Rectal smooth muscle tissue (tissue), 1 donor: ENCODE measurements around the gene ZFP1.
"Not testable (repeated sequence)": the region's sequence is repeated elsewhere in the genome, so short reads cannot be mapped to it uniquely, and the experiment has no call there.

ENCODE experiments used
- H3K27ac ChIP-seq: one replicate; pipeline ENCODE4 v1.7.0; 2013; ENCODE audit warnings: low read depth, low read length, inconsistent platforms
- H3K27me3 ChIP-seq: one replicate; pipeline ENCODE4 v1.7.0; 2013; ENCODE audit warnings: low read length; ENCODE audit not compliant: control insufficient read depth, insufficient read depth
- H3K36me3 ChIP-seq: one replicate; pipeline ENCODE4 v1.7.0; 2013; ENCODE audit warnings: low read length; ENCODE audit not compliant: control insufficient read depth, insufficient read depth
- H3K4me1 ChIP-seq: one replicate; pipeline ENCODE4 v1.7.0; 2013; ENCODE audit warnings: low read length; ENCODE audit not compliant: control insufficient read depth, insufficient read depth
- H3K4me3 ChIP-seq: one replicate; pipeline ENCODE4 v1.7.0; 2013; ENCODE audit warnings: low read length
- H3K9ac ChIP-seq: one replicate; pipeline ENCODE4 v1.7.0; 2013; ENCODE audit warnings: low read length

ZFP1 gene

GRCh38 chr16:75116081-75116910 lies 32.0 kb upstream of the ZFP1 start, which contains the start of gene LDHD:
TSS of gene LDHD (minus strand) at chr16:75116780. CDS start at chr16:75116720, 60 bp downstream.
- Histone ChIP-seq H3K4me1 (peaks cover 5% of the 10 kb centered on the region), H3K9ac (peak within 1 kb of the TSS; percentile 38), H3K27ac (no peak within 1 kb of the TSS), H3K36me3 (no peaks in the 10 kb centered on the region), H3K4me3 (peak within 1 kb of the TSS; percentile 64), H3K27me3 (peaks cover 2% of the 10 kb centered on the region)

DNA sequence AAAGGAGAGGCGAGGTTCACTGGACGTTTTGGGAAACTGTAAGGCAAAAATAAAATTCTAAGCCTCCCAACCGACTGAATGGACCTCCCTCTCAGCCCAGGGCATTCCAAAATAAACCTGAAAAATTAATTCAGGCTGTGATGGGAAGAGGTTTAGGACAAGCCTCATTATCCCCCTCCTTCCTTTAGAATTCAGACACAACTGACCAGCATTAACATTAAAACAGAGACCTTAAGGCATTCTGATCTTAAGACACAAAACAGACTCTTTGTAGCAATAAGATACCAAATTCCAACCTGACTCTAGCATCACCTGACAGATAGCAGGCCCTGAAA lies 31.4 kb upstream of the ZFP1 start:
- Histone ChIP-seq H3K27ac (no peak overlapping the region), H3K4me3 (no peak overlapping the region), H3K9ac (no peak overlapping the region), H3K36me3 (no peaks in the 10 kb centered on the region), H3K27me3 (peaks cover 2% of the 10 kb centered on the region), H3K4me1 (no peaks in the 10 kb centered on the region)

DNA sequence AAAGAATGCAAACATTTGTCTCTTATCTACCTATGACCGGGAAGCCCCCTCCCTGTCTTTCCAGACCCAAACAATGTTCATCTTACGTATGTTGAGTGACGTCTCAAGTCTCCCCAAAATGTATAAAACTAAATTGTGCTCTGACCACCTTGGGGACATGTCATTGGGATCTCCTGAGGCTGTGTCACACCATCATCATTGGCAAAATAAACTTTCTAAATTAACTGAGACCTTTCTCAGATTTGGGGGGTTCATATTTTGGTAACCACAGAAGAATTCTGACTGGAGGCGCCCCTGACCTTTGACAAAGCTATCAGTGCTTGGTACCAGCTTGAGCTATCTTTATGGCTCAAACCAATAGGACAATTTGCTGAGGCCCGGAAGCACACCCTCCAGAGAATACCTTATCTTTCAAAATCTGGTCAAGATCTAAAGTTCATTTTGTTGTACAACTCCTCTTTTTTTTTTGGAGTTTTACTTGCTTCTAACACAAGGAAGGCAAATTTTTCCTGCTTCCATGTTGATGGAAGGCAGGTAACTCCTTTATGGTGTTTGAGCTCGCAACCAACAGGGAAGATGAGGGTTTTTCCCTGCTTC lies 29.3 kb upstream of the ZFP1 start:
- Histone ChIP-seq H3K9ac (no peak overlapping the region), H3K36me3 (no peaks in the 10 kb centered on the region), H3K27ac (no peak overlapping the region), H3K4me3 (no peak overlapping the region), H3K4me1 (no peaks in the 10 kb centered on the region), H3K27me3 (no peaks in the 10 kb centered on the region)

DNA sequence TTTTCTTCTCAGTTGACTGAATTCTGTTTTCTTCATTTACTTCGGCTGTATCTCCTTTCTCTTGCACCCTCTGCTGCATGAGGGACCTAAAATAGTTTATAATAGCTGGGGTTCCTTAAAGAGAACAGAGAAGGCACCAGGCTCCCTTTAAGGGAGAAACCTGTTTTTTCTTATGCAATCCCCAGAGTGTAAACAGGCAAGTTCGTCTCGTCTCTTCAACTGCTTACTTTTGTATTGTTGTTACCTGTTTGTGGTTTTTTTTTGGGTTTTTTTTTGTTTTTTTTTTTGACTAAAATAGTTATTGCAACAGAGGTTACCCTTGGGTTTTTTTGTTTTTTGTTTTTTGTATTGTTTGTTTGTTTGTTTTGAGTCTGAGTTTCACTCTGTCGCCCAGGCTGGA lies 28.1 kb upstream of the ZFP1 start:
- H3K27me3 ChIP-seq: no peaks in the 10 kb centered on the region
- no peaks in the 10 kb centered on the region for H3K36me3 ChIP-seq
- H3K4me1 ChIP-seq: no peaks in the 10 kb centered on the region
- H3K9ac ChIP-seq: no peak overlapping the region
- H3K27ac ChIP-seq: no peak overlapping the region
- H3K4me3 ChIP-seq: no peak overlapping the region

GRCh38 chr16:75121949-75122568 lies 26.3 kb upstream of the ZFP1 start:
- Histone ChIP-seq H3K9ac (no peak overlapping the region), H3K36me3 (no peaks in the 10 kb centered on the region), H3K4me1 (no peaks in the 10 kb centered on the region), H3K4me3 (no peak overlapping the region), H3K27me3 (no peaks in the 10 kb centered on the region), H3K27ac (no peak overlapping the region)

DNA sequence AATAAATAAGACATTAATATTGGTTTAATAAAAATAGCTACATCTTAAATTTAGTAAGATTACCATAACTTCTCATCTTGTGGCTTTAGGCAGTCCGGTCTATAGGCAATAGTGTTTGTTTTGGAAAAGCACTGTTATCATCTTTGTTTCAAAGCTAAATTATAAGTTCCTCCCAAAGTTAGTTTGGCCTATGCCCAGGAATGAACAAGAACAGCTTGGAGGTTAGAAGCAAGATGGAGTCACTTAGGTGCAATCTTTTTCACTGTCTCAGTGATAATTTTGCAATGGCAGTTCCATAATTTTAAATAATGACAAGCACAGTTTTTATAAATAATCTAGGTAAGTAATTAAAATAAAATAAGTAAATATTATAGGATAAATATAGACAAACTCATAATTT lies 25.7 kb upstream of the ZFP1 start:
- Histone ChIP-seq H3K27ac (no peak overlapping the region), H3K27me3 (no peaks in the 10 kb centered on the region), H3K4me1 (no peaks in the 10 kb centered on the region), H3K9ac (no peak overlapping the region), H3K36me3 (no peaks in the 10 kb centered on the region), H3K4me3 (no peak overlapping the region)

GRCh38 chr16:75127713-75128415 lies 20.5 kb upstream of the ZFP1 start:
- Histone ChIP-seq H3K27me3 (no peaks in the 10 kb centered on the region), H3K27ac (no peak overlapping the region), H3K9ac (no peak overlapping the region)

GRCh38 chr16:75129421-75130149 lies 18.7 kb upstream of the ZFP1 start:
- H3K27me3 ChIP-seq, H3K4me1 ChIP-seq, H3K4me3 ChIP-seq, H3K9ac ChIP-seq, H3K36me3 ChIP-seq, H3K27ac ChIP-seq: not testable (repeated sequence)

More at GRCh38 chr16:75127713-75128415, 20.5 kb upstream of the ZFP1 start:
- Histone ChIP-seq H3K36me3 (no peaks in the 10 kb centered on the region), H3K4me3 (no peak overlapping the region), H3K4me1 (no peaks in the 10 kb centered on the region)

- Histone ChIP-seq H3K4me1 (no peaks in the 10 kb centered on the region), H3K36me3 (no peaks in the 10 kb centered on the region), H3K27me3 (no peaks in the 10 kb centered on the region), H3K27ac (no peak overlapping the region), H3K4me3 (no peak overlapping the region), H3K9ac (no peak overlapping the region)
Measured at GRCh38 chr16:75130150-75130771, 18.1 kb upstream of the ZFP1 start.

DNA sequence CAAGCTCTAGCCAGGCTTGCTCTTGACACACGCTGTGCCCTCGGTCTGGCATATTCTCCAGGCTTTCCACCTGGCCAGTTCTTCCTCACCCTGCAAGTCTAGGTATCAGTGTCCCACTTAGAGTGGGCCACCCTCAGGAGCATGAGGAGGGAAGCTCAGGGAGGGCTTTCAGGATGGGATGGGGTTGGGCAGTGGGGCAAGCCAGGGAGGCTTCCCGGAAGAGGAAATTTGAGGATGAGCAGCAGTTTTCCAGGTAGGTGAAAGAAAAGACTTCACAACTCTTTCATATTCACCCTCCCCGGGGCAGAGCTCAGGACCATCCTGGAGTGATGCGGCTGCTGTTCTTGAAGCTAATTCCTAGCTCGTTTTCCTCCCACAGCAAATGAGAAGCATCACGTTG lies 17.2 kb upstream of the ZFP1 start:
- Histone ChIP-seq H3K9ac (no peak overlapping the region), H3K27me3 (no peaks in the 10 kb centered on the region), H3K27ac (no peak overlapping the region), H3K36me3 (no peaks in the 10 kb centered on the region), H3K4me3 (no peak overlapping the region), H3K4me1 (no peaks in the 10 kb centered on the region)

DNA sequence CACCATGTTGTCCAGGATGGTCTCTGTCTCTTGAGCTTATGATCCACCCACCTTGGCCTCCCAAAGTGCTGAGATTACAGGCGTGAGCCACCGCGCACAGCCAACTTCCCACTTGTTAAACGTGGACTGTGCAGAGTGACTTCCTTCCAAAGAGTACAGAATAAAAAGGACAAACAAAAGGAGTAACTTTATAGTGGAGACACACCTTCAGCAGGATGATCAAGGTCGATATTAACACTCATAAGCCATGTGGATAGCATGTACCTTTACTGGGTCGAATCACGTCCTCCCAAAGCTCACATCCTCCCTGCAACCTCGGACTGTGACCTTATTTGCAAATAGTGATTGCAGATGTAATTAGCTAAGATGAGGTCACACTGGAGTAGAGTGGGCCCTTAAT lies 10.1 kb upstream of the ZFP1 start:
- no peaks in the 10 kb centered on the region for H3K4me1 ChIP-seq
- H3K27me3 ChIP-seq: no peaks in the 10 kb centered on the region
- H3K27ac ChIP-seq: no peak overlapping the region
- H3K9ac ChIP-seq: no peak overlapping the region
- H3K36me3 ChIP-seq: no peaks in the 10 kb centered on the region
- no peak overlapping the region for H3K4me3 ChIP-seq
